ENCODE results near the gene TFAP2C.

DNA sequence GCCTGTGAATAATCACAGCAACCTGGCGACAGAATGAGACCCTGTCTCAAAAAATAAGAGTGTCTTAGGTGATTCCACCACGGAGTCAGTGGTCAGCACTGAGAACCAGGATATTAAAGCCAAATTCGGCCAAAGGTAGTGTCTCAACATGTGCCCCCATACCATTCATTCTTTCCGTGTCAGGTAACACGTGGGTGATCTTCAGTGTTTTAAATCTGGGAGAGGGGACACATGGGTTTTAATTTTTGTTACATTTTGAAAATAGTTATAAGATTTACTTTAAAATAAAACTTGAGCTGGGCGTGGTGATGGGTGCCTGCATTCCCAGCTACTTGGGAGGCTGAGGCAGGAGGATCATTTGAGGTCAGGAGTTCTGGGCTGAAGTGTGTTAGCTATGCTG, 59.0 kb downstream of the TFAP2C start:
- TF ChIP-seq POLR2AphosphoS5 (IDR thresholded peaks at IDR 0.05) (no peak), POLR2A (IDR thresholded peaks at IDR 0.05) (no peak)

All from breast epithelium (tissue), 3 donors.